GM13976 (cell line): ENCODE measurements around the gene PHF19.

Source experiments
- DNase-seq: peaks from one replicate; pipeline ENCODE4 v3.0.0; 2012; ENCODE audit warnings: low spot score
- in situ Hi-C: fragments of 300-500 bp; cut with MboI; formaldehyde crosslinking; loops from one replicate; pipeline ENCODE4 v1.12.0; 2022; ENCODE audit warnings: low sequenced_read_pairs, mixed read lengths, inconsistent platforms; ENCODE audit not compliant: unreplicated experiment
- TF ChIP-seq, protein P1 (sequence below): IDR thresholded peaks from 2 replicates; pipeline ENCODE4 v1.5.1; 2012; ENCODE audit warnings: borderline replicate concordance, mild to moderate bottlenecking; ENCODE audit not compliant: insufficient read depth; ENCODE audit errors: extremely low read depth, missing control alignments, control extremely low read depth

PHF19 gene

GRCh38 chr9:120818595-120818994, 58.4 kb downstream of the PHF19 start:
- DNase-seq: no peak
- TF ChIP-seq, protein P1, sequence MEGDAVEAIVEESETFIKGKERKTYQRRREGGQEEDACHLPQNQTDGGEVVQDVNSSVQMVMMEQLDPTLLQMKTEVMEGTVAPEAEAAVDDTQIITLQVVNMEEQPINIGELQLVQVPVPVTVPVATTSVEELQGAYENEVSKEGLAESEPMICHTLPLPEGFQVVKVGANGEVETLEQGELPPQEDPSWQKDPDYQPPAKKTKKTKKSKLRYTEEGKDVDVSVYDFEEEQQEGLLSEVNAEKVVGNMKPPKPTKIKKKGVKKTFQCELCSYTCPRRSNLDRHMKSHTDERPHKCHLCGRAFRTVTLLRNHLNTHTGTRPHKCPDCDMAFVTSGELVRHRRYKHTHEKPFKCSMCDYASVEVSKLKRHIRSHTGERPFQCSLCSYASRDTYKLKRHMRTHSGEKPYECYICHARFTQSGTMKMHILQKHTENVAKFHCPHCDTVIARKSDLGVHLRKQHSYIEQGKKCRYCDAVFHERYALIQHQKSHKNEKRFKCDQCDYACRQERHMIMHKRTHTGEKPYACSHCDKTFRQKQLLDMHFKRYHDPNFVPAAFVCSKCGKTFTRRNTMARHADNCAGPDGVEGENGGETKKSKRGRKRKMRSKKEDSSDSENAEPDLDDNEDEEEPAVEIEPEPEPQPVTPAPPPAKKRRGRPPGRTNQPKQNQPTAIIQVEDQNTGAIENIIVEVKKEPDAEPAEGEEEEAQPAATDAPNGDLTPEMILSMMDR: no peak
- in situ Hi-C loops: no loop called here

DNA sequence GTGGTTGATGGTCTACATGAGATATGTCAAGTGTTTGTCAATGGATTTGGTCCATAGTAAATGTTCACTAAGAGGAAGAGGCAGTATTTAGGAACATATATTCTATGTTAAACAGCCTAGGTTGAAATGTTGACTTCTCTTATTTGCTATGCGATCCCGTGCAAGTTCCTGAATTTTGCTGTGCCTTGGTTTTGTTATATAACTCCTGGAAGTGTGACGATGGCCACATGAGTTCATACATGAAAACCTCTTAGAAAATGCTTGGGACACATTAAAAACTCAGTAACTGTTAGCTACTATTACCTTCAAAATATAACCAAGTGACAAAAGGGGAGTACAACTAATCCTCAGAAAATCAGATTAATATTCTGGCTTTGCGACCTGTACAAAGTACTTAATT, 61.9 kb downstream of the PHF19 start:
- no peak for DNase-seq
- TF ChIP-seq, protein P1: no peak
- in situ Hi-C loops: no loop called here

- no peak for DNase-seq
- in situ Hi-C loops: no loop called here
- TF ChIP-seq, protein P1: no peak
Observed at GRCh38 chr9:120808931-120809330, 68.1 kb downstream of the PHF19 start.

- TF ChIP-seq, protein P1: no peak
- DNase-seq: no peak
- in situ Hi-C loops: no loop called here
Observed at GRCh38 chr9:120807607-120808379, 69.2 kb downstream of the PHF19 start.
